Loucy (cell line): ENCODE results near the gene OAF.

Source experiments
- H2AFZ ChIP-seq: fragments of 200-600 bp; sonication (generic); 2 replicates; pipeline ENCODE4 v1.6.0; 2016; ENCODE audit warnings: antibody characterized with exemption, mild to moderate bottlenecking, low read length, moderate library complexity
- H3F3A ChIP-seq: fragments of 200-600 bp; 2 replicates; pipeline ENCODE4 v1.6.0; 2016; ENCODE audit warnings: antibody characterized with exemption, low read depth, mild to moderate bottlenecking
- H3K27me3 ChIP-seq: fragments of 200-600 bp; sonication (generic); 2 replicates; pipeline ENCODE4 v1.6.1; 2014; ENCODE audit warnings: low read length, mild to moderate bottlenecking; ENCODE audit not compliant: insufficient read depth, poor library complexity, severe bottlenecking
- H3K36me3 ChIP-seq: fragments of 200-600 bp; sonication (generic); 2 replicates; pipeline ENCODE4 v1.6.1; 2016; ENCODE audit warnings: low read length; ENCODE audit not compliant: insufficient read depth
- H3K4me1 ChIP-seq: fragments of 200-600 bp; sonication (generic); 2 replicates; pipeline ENCODE4 v1.5.1; 2014; ENCODE audit warnings: low read length, mild to moderate bottlenecking; ENCODE audit not compliant: insufficient read depth, poor library complexity, severe bottlenecking
- H3K4me2 ChIP-seq: fragments of 200-600 bp; sonication (generic); 2 replicates; pipeline ENCODE4 v1.6.0; 2014; ENCODE audit warnings: antibody characterized with exemption, low read length, low read depth, mild to moderate bottlenecking; ENCODE audit not compliant: poor library complexity, severe bottlenecking
- H3K4me3 ChIP-seq: fragments of 200-600 bp; sonication (generic); 2 replicates; pipeline ENCODE4 v1.5.1; 2014; ENCODE audit warnings: low read length, mild to moderate bottlenecking, mixed read lengths; ENCODE audit not compliant: poor library complexity, severe bottlenecking
- H3K79me2 ChIP-seq: fragments of 200-600 bp; sonication (generic); 2 replicates; pipeline ENCODE4 v1.6.1; 2014; ENCODE audit warnings: low read length; ENCODE audit not compliant: insufficient read depth
- H3K9ac ChIP-seq: fragments of 200-600 bp; sonication (generic); 2 replicates; pipeline ENCODE4 v1.6.0; 2014; ENCODE audit warnings: mild to moderate bottlenecking, low read depth, low read length, moderate library complexity; ENCODE audit not compliant: poor library complexity, severe bottlenecking
- H3K9me2 ChIP-seq: fragments of 200-600 bp; sonication (generic); replicated peaks from 2 replicates; pipeline ENCODE4 v1.6.1; 2016; ENCODE audit warnings: low read depth, low read length, mixed read lengths
- H3K9me3 ChIP-seq: fragments of 200-600 bp; sonication (generic); 2 replicates; pipeline ENCODE4 v1.6.1; 2014; ENCODE audit warnings: mild to moderate bottlenecking, antibody characterized with exemption, low read length, low read depth; ENCODE audit not compliant: insufficient read depth
- H4K20me1 ChIP-seq: fragments of 200-600 bp; sonication (generic); 2 replicates; pipeline ENCODE4 v1.6.0; 2014; ENCODE audit warnings: antibody characterized with exemption, low read length, mild to moderate bottlenecking; ENCODE audit not compliant: insufficient read depth, poor library complexity, severe bottlenecking
- EZH2phosphoT487 ChIP-seq: fragments of 200-600 bp; IDR thresholded peaks from 2 replicates; pipeline ENCODE4 v1.6.1; 2018; ENCODE audit warnings: antibody characterized with exemption, mild to moderate bottlenecking, moderate library complexity, borderline replicate concordance
- TF ChIP-seq, protein P1 (sequence below): fragments of 200-600 bp; sonication (generic); conservative IDR thresholded peaks from 2 replicates; pipeline ENCODE4 v1.5.1; 2014; ENCODE audit warnings: mild to moderate bottlenecking, antibody characterized with exemption, low read length

Gene OAF

DNA sequence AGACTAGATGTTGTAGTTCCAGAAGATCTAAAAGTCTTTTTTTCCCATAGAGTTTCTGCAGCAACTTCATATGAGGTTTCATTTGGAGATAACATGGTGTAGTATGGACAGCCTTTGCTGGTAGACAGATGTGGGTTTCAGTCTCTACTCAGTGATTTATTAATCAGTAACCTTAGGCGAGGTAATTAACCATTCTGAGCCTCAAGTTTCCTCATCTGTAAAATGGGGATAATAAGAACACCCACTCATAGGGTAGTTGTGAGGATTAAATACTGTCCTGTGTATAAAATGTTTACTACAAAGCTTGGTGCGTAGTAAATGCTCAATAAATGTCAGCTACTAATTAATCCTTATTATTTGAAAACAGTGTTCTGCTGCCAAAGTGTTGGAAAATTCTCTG lies 45.9 kb downstream of the OAF start:
- Histone ChIP-seq H2AFZ (no peak overlapping the region), H3K9me3 (no peaks in the 10 kb centered on the region), H3K27me3 (no peaks in the 10 kb centered on the region), H4K20me1 (no peaks in the 10 kb centered on the region), H3F3A (no peaks in the 10 kb centered on the region), H3K4me1 (no peaks in the 10 kb centered on the region), H3K4me3 (no peak overlapping the region), H3K4me2 (no peak overlapping the region), H3K9me2 (no peaks in the 10 kb centered on the region), H3K36me3 (no peaks in the 10 kb centered on the region), H3K79me2 (no peaks in the 10 kb centered on the region), H3K9ac (no peak overlapping the region)
- TF ChIP-seq EZH2phosphoT487, result no peak
- TF ChIP-seq, protein P1, sequence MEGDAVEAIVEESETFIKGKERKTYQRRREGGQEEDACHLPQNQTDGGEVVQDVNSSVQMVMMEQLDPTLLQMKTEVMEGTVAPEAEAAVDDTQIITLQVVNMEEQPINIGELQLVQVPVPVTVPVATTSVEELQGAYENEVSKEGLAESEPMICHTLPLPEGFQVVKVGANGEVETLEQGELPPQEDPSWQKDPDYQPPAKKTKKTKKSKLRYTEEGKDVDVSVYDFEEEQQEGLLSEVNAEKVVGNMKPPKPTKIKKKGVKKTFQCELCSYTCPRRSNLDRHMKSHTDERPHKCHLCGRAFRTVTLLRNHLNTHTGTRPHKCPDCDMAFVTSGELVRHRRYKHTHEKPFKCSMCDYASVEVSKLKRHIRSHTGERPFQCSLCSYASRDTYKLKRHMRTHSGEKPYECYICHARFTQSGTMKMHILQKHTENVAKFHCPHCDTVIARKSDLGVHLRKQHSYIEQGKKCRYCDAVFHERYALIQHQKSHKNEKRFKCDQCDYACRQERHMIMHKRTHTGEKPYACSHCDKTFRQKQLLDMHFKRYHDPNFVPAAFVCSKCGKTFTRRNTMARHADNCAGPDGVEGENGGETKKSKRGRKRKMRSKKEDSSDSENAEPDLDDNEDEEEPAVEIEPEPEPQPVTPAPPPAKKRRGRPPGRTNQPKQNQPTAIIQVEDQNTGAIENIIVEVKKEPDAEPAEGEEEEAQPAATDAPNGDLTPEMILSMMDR, result no peak

DNA sequence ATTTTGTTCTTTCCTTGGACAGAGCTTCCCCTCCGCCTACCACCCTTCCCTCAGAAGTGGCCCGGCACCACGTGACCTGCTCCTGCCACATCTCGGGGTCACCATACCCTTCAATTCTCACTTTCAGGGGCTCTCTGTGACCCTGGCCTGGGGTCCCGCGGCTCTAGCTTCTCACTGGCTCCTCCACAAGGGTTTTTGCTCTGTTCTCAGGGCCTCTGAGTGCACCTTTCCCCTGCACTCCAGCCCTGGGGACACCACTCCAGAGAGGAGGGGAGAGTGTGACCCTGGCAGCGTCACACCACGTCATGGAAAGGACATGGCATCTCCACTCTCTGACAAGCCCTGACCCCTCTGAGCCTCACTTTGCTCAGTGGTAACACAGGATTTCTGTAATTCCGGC lies 46.5 kb downstream of the OAF start:
- Histone ChIP-seq H3K9me2 (no peaks in the 10 kb centered on the region), H3K79me2 (no peaks in the 10 kb centered on the region), H3K4me1 (no peaks in the 10 kb centered on the region), H3K9ac (no peak overlapping the region), H3K27me3 (no peaks in the 10 kb centered on the region), H3F3A (no peaks in the 10 kb centered on the region), H3K9me3 (no peaks in the 10 kb centered on the region), H4K20me1 (no peaks in the 10 kb centered on the region), H3K4me3 (no peak overlapping the region), H3K4me2 (no peak overlapping the region), H3K36me3 (no peaks in the 10 kb centered on the region), H2AFZ (no peak overlapping the region)
- TF ChIP-seq, protein P1, result no peak
- TF ChIP-seq EZH2phosphoT487, result no peak

DNA sequence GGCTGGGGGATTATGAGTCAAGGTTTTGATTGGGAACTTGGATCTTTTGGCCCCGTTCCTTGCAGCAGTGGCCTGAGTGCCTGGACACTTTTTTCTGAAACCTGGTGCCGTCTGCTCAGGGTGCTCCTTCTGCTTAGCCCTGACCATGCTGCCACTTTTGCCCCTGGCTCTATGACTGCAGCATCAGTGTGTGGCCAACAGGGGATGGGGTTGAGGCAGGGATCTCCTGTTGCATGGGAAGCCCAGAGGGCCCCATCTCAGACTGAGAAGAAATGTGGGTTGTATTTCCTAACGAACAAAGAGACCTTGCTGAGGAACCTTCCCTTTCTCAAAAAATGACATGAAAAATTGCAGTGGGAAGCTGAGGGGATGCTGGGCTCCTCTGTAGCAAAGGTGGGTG lies 47.8 kb downstream of the OAF start:
- H3K9ac ChIP-seq, result no peak overlapping the region
- no peaks in the 10 kb centered on the region for H3K9me3 ChIP-seq
- H3K36me3 ChIP-seq, result no peaks in the 10 kb centered on the region
- no peaks in the 10 kb centered on the region for H3K79me2 ChIP-seq
- no peaks in the 10 kb centered on the region for H3F3A ChIP-seq
- H2AFZ ChIP-seq, result no peak overlapping the region
- no peak overlapping the region for H3K4me3 ChIP-seq
- H3K27me3 ChIP-seq, result no peaks in the 10 kb centered on the region
- H3K4me1 ChIP-seq, result no peaks in the 10 kb centered on the region
- H4K20me1 ChIP-seq, result no peaks in the 10 kb centered on the region
- H3K4me2 ChIP-seq, result no peak overlapping the region
- TF ChIP-seq, protein P1, result peak; percentile 21; the same call in 1 of the 2 replicates
- no peak for TF ChIP-seq EZH2phosphoT487
- H3K9me2 ChIP-seq, result no peaks in the 10 kb centered on the region
